ENCODE results near the gene ZNF787.

Gene ZNF787

DNA sequence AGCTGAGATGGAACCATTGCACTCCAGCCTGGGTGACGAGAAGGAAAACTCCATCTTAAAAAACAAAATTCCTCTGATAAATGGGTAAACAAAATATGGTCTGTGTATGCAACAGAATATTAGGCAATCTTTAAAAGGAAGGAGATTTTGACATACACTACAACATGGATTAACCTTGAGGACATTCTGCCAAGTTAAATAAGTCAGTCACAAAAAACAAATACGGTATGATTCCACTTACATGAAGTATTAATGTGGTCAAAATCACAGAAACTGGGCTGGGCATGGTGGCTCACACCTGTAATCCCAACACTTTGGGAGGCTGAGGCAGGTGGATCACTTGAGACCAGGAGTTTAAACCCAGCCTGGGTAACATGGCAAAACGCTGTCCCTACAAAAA lies 17.0 kb upstream of the ZNF787 start:
- TF ChIP-seq, protein P1, sequence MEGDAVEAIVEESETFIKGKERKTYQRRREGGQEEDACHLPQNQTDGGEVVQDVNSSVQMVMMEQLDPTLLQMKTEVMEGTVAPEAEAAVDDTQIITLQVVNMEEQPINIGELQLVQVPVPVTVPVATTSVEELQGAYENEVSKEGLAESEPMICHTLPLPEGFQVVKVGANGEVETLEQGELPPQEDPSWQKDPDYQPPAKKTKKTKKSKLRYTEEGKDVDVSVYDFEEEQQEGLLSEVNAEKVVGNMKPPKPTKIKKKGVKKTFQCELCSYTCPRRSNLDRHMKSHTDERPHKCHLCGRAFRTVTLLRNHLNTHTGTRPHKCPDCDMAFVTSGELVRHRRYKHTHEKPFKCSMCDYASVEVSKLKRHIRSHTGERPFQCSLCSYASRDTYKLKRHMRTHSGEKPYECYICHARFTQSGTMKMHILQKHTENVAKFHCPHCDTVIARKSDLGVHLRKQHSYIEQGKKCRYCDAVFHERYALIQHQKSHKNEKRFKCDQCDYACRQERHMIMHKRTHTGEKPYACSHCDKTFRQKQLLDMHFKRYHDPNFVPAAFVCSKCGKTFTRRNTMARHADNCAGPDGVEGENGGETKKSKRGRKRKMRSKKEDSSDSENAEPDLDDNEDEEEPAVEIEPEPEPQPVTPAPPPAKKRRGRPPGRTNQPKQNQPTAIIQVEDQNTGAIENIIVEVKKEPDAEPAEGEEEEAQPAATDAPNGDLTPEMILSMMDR (IDR thresholded peaks at IDR 0.05; ENCODE audit: low read depth, low read length): no peak
- no peak overlapping the region for H3K4me3 ChIP-seq (ENCODE audit: low read depth, low read length)

DNA sequence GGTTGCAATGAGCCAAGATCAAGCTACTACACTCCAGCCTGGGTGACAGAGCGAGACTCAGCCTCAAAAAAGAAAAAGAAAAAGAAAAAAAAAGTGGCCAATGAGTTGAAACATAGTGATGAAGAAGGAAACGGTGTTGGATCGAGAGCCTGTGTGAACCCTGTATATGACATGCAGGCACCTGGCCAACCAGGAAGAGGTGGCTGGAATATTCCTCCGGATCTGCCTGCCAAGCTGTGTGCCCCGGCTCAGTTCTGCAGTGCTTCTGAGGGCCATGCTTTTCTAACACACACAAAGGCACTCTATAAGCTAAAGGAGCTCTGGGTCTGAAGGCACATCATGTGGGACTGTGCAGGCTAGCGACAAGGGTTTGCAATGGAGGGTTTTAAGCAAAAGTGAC lies 16.3 kb upstream of the ZNF787 start:
- H3K4me3 ChIP-seq (ENCODE audit: low read depth, low read length): no peak overlapping the region
- TF ChIP-seq, protein P1 (IDR thresholded peaks at IDR 0.05; ENCODE audit: low read depth, low read length): no peak

DNA sequence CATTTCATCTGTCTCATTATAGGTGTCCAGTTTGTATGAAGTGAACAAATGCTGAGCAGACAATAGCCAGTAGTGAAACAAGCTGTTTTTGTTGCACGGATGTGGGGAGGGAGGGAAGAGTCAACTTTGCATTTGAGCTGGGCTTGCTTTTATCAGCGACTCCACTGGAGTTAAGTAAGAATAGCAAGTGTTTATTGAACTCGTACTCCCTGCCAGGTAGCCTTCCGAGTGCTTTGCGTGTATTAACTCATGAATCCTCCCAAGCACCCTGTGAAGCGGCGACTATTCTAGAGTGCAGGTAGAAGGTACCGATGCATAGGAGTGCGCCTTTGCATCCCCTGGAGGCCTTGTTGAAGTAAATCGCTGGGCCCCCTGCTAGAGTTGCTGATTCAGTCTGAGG lies 15.3 kb upstream of the ZNF787 start:
- no peak overlapping the region for H3K4me3 ChIP-seq (ENCODE audit: low read depth, low read length)
- TF ChIP-seq, protein P1 (IDR thresholded peaks at IDR 0.05; ENCODE audit: low read depth, low read length): no peak

DNA sequence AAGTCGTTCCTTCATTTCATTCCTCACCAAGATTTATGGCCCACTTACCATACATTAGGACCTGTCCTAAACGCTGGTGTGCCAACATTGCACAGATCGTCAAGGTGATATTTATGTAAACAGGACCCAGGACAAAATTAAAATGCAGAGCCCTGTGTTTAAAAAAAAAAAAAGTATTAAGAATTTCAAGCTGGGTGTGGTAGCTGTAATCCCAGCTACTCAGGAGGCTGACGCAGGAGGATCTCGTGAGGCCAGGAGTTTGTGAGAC lies 13.5 kb upstream of the ZNF787 start:
- TF ChIP-seq, protein P1 (IDR thresholded peaks at IDR 0.05; ENCODE audit: low read depth, low read length): no peak
- H3K4me3 ChIP-seq (ENCODE audit: low read depth, low read length): no peak overlapping the region

DNA sequence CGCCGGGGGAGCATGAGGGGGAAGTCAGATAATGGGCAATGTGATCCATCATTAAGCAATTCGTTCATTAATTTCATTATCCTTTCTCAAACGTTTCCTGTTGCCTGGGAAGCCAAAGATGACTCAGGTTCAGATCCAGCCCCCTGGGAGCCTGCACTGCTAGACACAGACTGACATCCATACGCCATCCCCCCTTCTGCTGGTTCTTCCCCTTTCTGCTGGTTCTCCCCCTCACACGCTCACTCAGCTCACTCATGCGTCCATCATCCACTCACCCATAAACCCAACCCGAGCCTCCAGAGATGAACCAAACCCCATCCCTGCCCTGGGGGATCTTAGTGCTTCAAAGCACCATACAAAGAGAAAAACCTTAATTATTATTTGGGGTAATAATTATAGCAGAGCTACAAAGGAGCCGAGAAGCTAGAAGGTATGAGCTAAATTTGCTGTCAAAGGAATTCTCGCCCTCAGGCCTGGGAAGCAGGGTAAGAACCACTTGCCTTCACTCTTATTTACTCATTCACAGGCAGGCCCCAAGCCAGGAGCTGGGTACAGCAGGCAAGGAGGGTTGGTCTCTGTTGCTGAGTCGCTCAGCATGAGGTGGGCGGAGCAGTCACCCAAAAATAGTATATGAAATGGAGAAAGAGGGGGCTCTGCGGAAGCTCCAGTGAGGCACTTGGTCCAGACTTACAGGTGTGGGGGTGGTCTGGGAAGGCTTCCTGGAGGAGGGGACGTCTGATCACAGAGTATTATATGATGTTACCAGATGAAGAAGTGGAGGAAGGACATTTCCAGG lies 13.0 kb upstream of the ZNF787 start:
- TF ChIP-seq, protein P1 (IDR thresholded peaks at IDR 0.05; ENCODE audit: low read depth, low read length): no peak
- H3K4me3 ChIP-seq (ENCODE audit: low read depth, low read length): no peak overlapping the region

DNA sequence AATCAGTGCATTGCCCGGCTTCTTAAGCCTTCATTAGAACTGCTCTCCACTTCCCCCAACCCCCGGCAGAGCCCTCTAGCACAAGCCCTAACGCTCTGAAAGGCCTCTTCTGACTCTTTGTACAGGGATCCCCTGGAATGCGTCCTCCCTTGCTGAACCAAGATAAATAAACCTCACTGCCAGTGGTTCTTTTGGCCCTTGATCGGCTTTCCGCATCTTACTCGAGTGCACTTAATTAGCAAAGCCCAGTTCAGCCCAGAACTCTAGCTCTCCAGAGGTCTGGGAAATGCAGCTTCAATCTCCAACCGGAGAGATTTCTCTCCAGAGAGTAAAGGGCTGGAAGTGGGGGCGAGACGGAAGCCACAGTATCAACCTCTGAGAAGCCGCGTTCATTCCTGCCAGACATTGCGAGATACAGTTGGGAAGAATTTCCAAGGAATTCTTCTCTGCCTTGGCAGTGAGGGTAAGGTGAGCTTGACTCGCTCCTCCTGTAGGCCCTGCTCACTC lies 11.3 kb upstream of the ZNF787 start:
- 0 out of 2 replicates have a peak overlapping the region, but pooled peaks have one; percentile 1 for H3K4me3 ChIP-seq (ENCODE audit: low read depth, low read length)
- TF ChIP-seq, protein P1 (IDR thresholded peaks at IDR 0.05; ENCODE audit: low read depth, low read length): no peak

DNA sequence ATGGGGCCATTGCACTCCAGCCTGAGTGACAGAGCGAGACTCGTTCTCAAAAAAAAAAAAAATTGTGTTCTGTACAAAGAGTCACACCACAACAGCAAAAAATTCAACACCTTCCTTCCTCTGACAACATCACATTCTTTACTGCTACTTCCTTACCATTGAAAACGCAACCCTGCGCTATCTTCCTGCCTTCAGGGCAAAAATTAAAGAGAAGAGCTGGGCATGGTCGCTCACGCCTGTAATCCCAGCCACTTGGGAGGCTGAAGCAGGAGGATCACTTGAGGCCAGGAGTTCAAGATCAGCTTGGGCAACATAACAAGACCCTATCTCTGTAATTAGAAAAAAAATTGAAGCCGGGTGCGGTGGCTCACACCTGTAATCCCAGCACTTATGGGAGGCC lies 10.6 kb upstream of the ZNF787 start:
- no peak overlapping the region for H3K4me3 ChIP-seq (ENCODE audit: low read depth, low read length)
- TF ChIP-seq, protein P1 (IDR thresholded peaks at IDR 0.05; ENCODE audit: low read depth, low read length): no peak

Measured in WI38 (cell line).